HAP-1 (cell line): ENCODE data around the gene ELFN1.

ENCODE experiments used
- DNase-seq, 2 experiments: peaks; one replicate each; pipeline ENCODE4 v3.0.0-alpha.2; 2016 to 2020; ENCODE audit warnings: low spot score in 2 of 2
- H3K27me3 ChIP-seq: fragments of 250-450 bp; sonication (Bioruptor Pico); 2 replicates; pipeline ENCODE4 v1.5.1; 2020; ENCODE audit warnings: low read depth, mild to moderate bottlenecking, moderate library complexity
- H3K36me3 ChIP-seq: fragments of 250-450 bp; sonication (Bioruptor Pico); replicated peaks from 2 replicates; pipeline ENCODE4 v1.5.1; 2020; ENCODE audit warnings: mild to moderate bottlenecking
- H3K4me1 ChIP-seq: fragments of 250-450 bp; sonication (Bioruptor Pico); 2 replicates; pipeline ENCODE4 v1.5.1; 2020; ENCODE audit warnings: mild to moderate bottlenecking
- H3K4me3 ChIP-seq: fragments of 250-450 bp; sonication (Bioruptor Pico); 2 replicates; pipeline ENCODE4 v1.5.1; 2020; ENCODE audit warnings: mild to moderate bottlenecking, moderate library complexity
- H3K9me3 ChIP-seq: fragments of 250-450 bp; sonication (Bioruptor Pico); 2 replicates; pipeline ENCODE4 v1.5.1; 2020; ENCODE audit warnings: mild to moderate bottlenecking, moderate library complexity
- in situ Hi-C: fragments of 300-500 bp; cut with MboI; formaldehyde crosslinking; loops from 3 replicates; pipeline ENCODE4 v1.14.3; 2020; ENCODE audit warnings: low sequenced_read_pairs, inconsistent platforms, mixed read lengths

The ELFN1 gene

GRCh38 chr7:1669954-1670893 lies at the start of gene ELFN1:
ELFN1 (plus strand) TSS chr7:1670277; CDS start chr7:1744597, 74,320 bp downstream.
- no peaks in the 10 kb centered on the region for H3K4me1 ChIP-seq
- DNase-seq, result peak; percentile 47 to 77
- no peaks in the 10 kb centered on the region for H3K9me3 ChIP-seq
- H3K36me3 ChIP-seq, result no peaks in the 10 kb centered on the region
- H3K4me3 ChIP-seq, result peak within 1 kb of the TSS; percentile 34
- peaks cover 26% of the 10 kb centered on the region for H3K27me3 ChIP-seq
- in situ Hi-C loops, result no loop called here

DNA sequence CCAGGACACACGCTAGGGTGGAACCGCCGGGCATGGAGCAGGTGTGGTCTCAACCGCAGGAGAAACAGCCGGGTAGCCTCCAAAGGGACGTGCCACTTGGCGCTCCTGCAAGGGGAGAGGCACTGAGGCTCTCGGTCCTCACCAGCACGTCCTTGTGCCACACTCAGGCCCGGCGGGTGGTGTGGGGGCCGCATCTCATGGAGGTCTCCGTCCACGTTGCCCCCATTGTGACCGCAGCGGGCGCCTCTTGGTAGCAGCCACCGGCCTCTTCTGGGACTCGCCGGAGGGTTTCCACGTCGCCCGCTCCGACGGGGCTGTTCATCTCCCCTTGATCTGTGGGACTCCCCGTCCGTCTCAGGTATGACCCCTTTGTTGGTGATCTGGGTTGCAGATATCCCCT lies 49.2 kb upstream of the ELFN1 start:
- Histone ChIP-seq H3K4me3 (no peak overlapping the region), H3K4me1 (no peaks in the 10 kb centered on the region), H3K9me3 (no peaks in the 10 kb centered on the region; the same call in 1 of the 2 replicates), H3K27me3 (no peaks in the 10 kb centered on the region), H3K36me3 (no peaks in the 10 kb centered on the region)
- no peak for DNase-seq
- in situ Hi-C loops, result no loop called here

DNA sequence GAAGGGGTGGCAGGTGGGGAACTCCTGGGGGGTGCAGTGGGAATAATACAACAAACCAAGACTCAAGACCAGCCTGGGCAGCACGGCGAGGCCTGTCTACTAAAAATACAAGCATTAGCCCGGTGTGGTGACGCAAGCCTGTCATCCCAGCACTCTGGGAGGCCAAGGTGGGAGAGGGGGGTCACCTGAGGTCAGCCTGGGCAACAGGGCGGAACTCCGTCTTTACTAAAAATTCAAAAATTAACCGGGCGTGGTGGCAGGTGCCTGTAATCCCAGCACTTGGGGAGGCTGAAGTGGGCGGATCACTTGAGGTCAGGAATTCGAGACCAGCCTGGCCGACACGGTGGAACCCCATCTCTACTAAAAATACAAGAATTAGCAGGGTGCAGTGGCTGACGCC lies 48.4 kb upstream of the ELFN1 start:
- in situ Hi-C loops, result no loop called here
- H3K4me1 ChIP-seq, result no peaks in the 10 kb centered on the region
- H3K27me3 ChIP-seq, result no peaks in the 10 kb centered on the region

GRCh38 chr7:1622441-1622840 lies 47.6 kb upstream of the ELFN1 start:
- no peaks in the 10 kb centered on the region for H3K36me3 ChIP-seq
- H3K4me3 ChIP-seq, result no peak overlapping the region
- no peaks in the 10 kb centered on the region for H3K4me1 ChIP-seq
- DNase-seq, result no peak
- no peaks in the 10 kb centered on the region for H3K27me3 ChIP-seq
- H3K9me3 ChIP-seq, result peaks cover 2% of the 10 kb centered on the region; the same call in 1 of the 2 replicates
- in situ Hi-C loops, result no loop called here

More for the DNA sequence above, 48.4 kb upstream of the ELFN1 start:
- no peaks in the 10 kb centered on the region for H3K36me3 ChIP-seq
- no peak for DNase-seq
- H3K9me3 ChIP-seq, result peaks cover 2% of the 10 kb centered on the region
- H3K4me3 ChIP-seq, result no peak overlapping the region

GRCh38 chr7:1623810-1624209 lies 46.3 kb upstream of the ELFN1 start:
- Histone ChIP-seq H3K9me3 (peaks cover 2% of the 10 kb centered on the region; the same call in 1 of the 2 replicates), H3K36me3 (no peaks in the 10 kb centered on the region), H3K4me3 (no peak overlapping the region), H3K27me3 (0 out of 2 replicates have a peak, but pooled peaks cover 1% of the 10 kb centered on the region), H3K4me1 (no peaks in the 10 kb centered on the region)
- DNase-seq, result no peak
- in situ Hi-C loops, result no loop called here

DNA sequence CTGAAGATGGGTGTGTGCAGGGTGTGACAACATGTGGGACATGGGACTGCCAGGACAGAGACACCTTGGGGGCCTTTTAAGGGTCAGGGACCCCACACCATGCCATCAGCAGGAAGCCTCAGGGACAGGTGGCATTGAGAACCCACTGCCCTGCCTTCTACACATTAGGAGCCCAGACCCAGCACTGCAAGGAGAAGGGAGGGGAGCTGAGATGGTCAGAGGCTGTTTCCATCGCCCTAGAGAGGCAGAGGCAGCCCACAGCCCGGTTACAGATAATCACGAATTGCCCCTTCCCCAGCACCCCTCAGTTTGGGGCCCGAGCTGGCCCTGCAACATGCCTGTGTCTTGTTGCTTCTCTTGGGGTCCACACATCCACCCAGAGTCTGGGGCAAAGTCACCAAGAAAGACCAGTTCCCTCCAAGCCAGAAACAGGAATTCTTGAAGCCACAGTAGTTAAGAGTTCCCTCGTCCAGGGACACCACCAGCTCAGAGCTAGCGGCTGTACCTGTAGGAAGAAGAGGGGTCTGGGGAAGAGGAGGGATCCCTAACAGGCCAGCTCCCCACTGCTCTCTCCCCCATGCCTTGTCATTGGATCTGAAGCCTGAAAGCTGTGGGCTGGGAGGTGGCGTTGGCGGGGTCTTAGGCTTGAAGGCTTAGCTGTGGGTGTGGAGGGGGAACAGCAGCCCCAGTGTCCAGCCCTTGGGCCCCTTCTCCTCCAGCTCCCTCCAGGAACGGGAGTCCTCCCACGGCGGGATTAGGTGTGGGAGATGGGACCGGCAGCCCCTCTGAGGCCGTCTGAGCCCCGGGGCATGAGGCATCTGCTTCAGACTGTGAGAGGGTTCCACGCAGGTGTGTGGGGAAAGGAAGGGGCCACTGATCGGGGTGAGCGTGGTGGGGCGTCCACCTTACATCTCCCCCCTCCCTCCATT lies 44.8 kb upstream of the ELFN1 start:
- DNase-seq, result no peak
- no peaks in the 10 kb centered on the region for H3K36me3 ChIP-seq
- H3K4me3 ChIP-seq, result no peak overlapping the region
- 0 out of 2 replicates have a peak, but pooled peaks cover 2% of the 10 kb centered on the region for H3K27me3 ChIP-seq
- in situ Hi-C loops, result no loop called here
- H3K4me1 ChIP-seq, result no peaks in the 10 kb centered on the region
- H3K9me3 ChIP-seq, result peaks cover 6% of the 10 kb centered on the region

DNA sequence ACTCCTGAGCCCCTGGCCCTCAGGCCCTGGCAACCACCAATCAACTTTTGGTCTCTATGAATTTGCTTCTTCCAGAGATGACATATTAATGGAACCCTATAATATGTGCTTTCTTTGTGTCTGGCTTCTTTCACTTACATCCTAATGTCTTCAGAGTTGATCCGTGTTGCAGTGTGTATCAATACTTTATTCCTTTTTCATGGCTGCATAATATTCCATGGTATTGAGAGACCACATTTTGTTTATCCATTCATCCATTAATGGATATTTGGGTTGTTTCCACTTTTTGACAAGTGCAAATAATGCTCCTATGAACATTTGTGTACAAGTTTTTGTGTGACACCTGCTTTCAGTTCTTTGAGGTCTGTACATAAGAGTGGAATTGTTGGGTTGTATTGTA lies 43.3 kb upstream of the ELFN1 start:
- no peaks in the 10 kb centered on the region for H3K4me1 ChIP-seq
- H3K9me3 ChIP-seq, result peaks cover 6% of the 10 kb centered on the region
- H3K36me3 ChIP-seq, result no peaks in the 10 kb centered on the region
- no peak for DNase-seq
- no peak overlapping the region for H3K4me3 ChIP-seq
- H3K27me3 ChIP-seq, result 0 out of 2 replicates have a peak, but pooled peaks cover 2% of the 10 kb centered on the region
- in situ Hi-C loops, result no loop called here

- no peaks in the 10 kb centered on the region for H3K4me1 ChIP-seq
- 0 out of 2 replicates have a peak, but pooled peaks cover 2% of the 10 kb centered on the region for H3K27me3 ChIP-seq
- DNase-seq, result no peak
- in situ Hi-C loops, result no loop called here
- peaks cover 6% of the 10 kb centered on the region for H3K9me3 ChIP-seq
- H3K36me3 ChIP-seq, result no peaks in the 10 kb centered on the region
- no peak overlapping the region for H3K4me3 ChIP-seq
Measured at GRCh38 chr7:1630700-1631336, 39.3 kb upstream of the ELFN1 start.

DNA sequence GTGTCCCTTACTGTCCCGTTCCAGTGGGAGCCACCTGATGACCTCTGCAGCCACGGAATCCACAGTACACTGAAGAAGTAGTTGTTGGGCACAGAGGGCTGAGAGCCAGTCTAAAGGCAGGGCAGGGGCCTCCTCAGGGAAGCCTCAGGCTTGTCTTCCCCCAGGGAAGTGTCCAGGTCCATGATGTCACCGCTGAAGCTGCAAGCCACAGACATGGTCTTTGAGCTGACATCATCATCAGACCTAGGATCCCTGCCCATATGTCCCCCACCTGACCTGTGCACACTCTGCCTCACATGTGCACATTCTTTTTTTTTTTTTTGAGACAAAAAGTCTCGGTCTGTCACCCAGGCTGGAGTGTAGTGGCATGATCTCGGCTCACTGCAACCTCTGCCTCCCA lies 38.4 kb upstream of the ELFN1 start:
- Histone ChIP-seq H3K4me3 (no peak overlapping the region), H3K36me3 (no peaks in the 10 kb centered on the region), H3K9me3 (peaks cover 5% of the 10 kb centered on the region), H3K27me3 (0 out of 2 replicates have a peak, but pooled peaks cover 2% of the 10 kb centered on the region), H3K4me1 (no peaks in the 10 kb centered on the region)
- DNase-seq, result no peak
- in situ Hi-C loops, result no loop called here

DNA sequence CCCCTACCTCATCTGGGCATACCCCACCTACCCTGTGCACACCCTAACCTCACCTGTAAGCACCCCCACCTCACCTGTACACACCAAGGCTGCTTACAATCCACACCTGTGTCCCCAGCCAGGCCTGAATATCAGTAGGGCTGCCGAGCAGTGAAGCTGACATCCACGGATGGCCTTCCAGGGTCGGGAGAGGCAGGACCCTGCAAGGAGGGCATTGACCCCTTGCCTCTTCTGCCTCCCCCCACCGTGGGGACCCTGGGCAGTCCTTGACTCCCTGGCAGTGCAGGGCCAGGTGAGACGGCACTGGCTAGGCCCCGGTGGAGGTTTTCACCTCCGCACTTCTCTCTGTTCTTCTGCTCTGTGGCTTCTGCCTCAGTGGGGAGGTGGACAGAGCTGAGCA lies 37.6 kb upstream of the ELFN1 start:
- Histone ChIP-seq H3K4me3 (no peak overlapping the region), H3K9me3 (peaks cover 4% of the 10 kb centered on the region), H3K36me3 (no peaks in the 10 kb centered on the region), H3K4me1 (no peaks in the 10 kb centered on the region), H3K27me3 (0 out of 2 replicates have a peak, but pooled peaks cover 2% of the 10 kb centered on the region)
- in situ Hi-C loops, result no loop called here
- DNase-seq, result no peak

DNA sequence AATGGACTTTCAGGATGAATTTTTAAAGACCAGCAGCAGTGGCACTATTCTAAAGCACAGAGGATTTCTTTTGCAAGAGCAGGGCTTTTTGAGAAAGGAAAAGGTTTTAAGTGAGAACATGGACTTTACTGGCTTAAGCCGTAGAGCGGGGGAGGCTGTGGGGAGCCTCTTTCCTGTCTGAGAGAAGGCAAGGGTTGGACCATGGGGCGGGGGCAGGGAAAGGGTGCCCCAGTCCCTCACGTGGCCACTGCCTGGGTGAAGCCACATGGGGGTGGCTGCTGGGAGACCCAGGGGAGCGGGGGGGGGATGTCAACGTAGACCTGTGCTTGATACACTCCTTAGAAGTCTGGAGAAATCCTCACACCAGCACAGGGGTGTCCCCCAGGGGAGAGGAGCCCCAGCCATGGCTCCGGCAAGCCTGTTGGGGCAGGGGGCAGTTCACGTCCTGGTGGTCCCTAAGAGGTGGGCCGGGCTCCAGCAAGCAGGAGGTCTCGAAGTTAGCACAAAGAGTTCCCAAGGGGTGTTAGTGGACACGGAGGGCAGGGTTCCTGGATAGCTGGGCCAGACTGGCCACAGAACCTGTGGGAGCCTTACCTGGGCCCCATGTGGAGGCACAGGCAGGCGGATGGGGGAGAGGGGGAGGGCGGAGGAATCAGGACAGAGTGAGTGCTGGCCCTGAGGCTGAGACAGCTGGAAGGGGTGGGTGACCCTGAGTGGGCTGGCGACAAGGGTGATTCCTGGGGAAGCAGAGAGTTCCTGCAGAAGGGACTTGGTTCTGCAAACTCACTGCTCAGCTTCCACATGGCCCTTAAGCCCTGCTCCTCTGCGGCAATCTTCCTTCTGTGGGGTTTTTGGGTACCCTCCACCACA lies 36.9 kb upstream of the ELFN1 start:
- H3K4me1 ChIP-seq, result no peaks in the 10 kb centered on the region
- H3K4me3 ChIP-seq, result no peak overlapping the region
- H3K27me3 ChIP-seq, result 0 out of 2 replicates have a peak, but pooled peaks cover 2% of the 10 kb centered on the region
- DNase-seq, result no peak
- in situ Hi-C loops, result no loop called here
- no peaks in the 10 kb centered on the region for H3K36me3 ChIP-seq
- peaks cover 4% of the 10 kb centered on the region for H3K9me3 ChIP-seq

DNA sequence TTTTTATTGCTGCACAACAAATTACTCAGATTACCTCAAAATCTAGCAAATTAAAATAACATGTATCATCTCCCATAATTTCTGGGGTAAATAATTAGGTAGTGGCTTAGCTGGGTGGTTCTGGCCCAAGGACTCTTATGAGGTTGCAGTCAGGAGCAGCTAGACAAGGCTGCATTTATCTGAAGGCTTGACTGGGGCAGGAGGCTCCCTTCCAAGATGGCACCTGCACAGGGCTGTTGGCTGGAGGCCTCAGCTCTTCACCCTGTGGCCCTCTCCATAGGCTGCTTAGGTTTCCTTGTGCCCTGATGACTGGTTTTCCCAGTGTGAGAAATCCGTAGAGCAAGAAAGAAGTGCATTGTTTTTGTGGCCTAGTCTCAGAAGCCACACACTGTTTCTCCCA lies 34.7 kb upstream of the ELFN1 start:
- in situ Hi-C loops, result no loop called here
- no peak overlapping the region for H3K4me3 ChIP-seq
- no peaks in the 10 kb centered on the region for H3K36me3 ChIP-seq
- H3K27me3 ChIP-seq, result no peaks in the 10 kb centered on the region
- no peaks in the 10 kb centered on the region; the same call in 1 of the 2 replicates for H3K9me3 ChIP-seq
- no peak for DNase-seq
- H3K4me1 ChIP-seq, result no peaks in the 10 kb centered on the region
